Measurements from ENCODE around the gene CMC2.

Gene CMC2

GRCh38 chr16:80972611-80973010, 34.1 kb downstream of the CMC2 start:
- no peak for DNase-seq

- DNase-seq: no peak
Observed at GRCh38 chr16:80971819-80972218, 34.9 kb downstream of the CMC2 start.

- no peak for DNase-seq
Observed at GRCh38 chr16:80969114-80969484, 37.6 kb downstream of the CMC2 start.

- DNase-seq: peak; percentile 53
Observed at GRCh38 chr16:80968386-80969113, 38.1 kb downstream of the CMC2 start.

GRCh38 chr16:80966617-80967016, 40.1 kb downstream of the CMC2 start:
- no peak for DNase-seq

- DNase-seq: no peak
Observed at GRCh38 chr16:80964351-80964750, 42.3 kb downstream of the CMC2 start.

GRCh38 chr16:80962879-80963278, 43.8 kb downstream of the CMC2 start:
- DNase-seq: no peak

GRCh38 chr16:80958284-80958683, 48.4 kb downstream of the CMC2 start:
- DNase-seq: no peak

GRCh38 chr16:80954985-80955384, 51.7 kb downstream of the CMC2 start:
- no peak for DNase-seq

GRCh38 chr16:80948886-80949493, 57.7 kb downstream of the CMC2 start:
- peak; percentile 47 for DNase-seq

GRCh38 chr16:80947708-80948625, 58.7 kb downstream of the CMC2 start:
- DNase-seq: no peak

- no peak for DNase-seq
Observed at GRCh38 chr16:80947239-80947638, 59.4 kb downstream of the CMC2 start.

- no peak for DNase-seq
Observed at GRCh38 chr16:80946481-80946880, 60.2 kb downstream of the CMC2 start.

- DNase-seq: no peak
Observed at GRCh38 chr16:80940069-80940856, 66.4 kb downstream of the CMC2 start.

GRCh38 chr16:80938879-80939260, 67.8 kb downstream of the CMC2 start:
- no peak for DNase-seq

- peak; percentile 98 for DNase-seq
Observed at GRCh38 chr16:80938004-80938878, 68.4 kb downstream of the CMC2 start.

GRCh38 chr16:80936410-80936809, 70.3 kb downstream of the CMC2 start:
- peak; percentile 77 for DNase-seq

- no peak for DNase-seq
Observed at GRCh38 chr16:80935691-80936090, 71.0 kb downstream of the CMC2 start.

GRCh38 chr16:80932708-80933095, 74.0 kb downstream of the CMC2 start:
- peak; percentile 98 for DNase-seq

GRCh38 chr16:80931801-80932707, 74.6 kb downstream of the CMC2 start:
- DNase-seq: peak; percentile 65
